Heart left ventricle (tissue), 13 donors: ENCODE results near the gene CEP128.

ENCODE experiments used
- CTCF ChIP-seq, 12 donors: fragments of 200-600 bp; sonication (generic) in 4 of 12; IDR thresholded peaks; one replicate each; pipeline versions ENCODE4 v1.5.0 to v1.8.0; 2018 to 2022; ENCODE audit warnings: antibody characterized with exemption in 12 of 12, mild to moderate bottlenecking in 5 of 12
- POLR2A ChIP-seq, 2 donors: fragments of 450-650 bp; IDR thresholded peaks; one replicate each; pipeline ENCODE4 v1.6.1; 2017; ENCODE audit warnings: antibody characterized with exemption in 2 of 2, mild to moderate bottlenecking in 2 of 2, moderate library complexity in 2 of 2
- donor health status: ischemic (EF 13 %, LVEDD 7.1; RV severe dilation, severe dysfunction).
- donor health status: DM: no; HTN: yes; CAD: no.
- donor health status: DM: no; HTN: no; CAD: no.
- donor health status: ischemic (EF 25% LVEDD 6.9; RV normal size, moderate dysfunction).
- donor health status: ischemic (EF 25% LVEDD 5.7; RV mildly dilated, moderate dysfunction).
- donor health status: ischemic (EF 35%, LVEDD 5.7; RV mildly dilated, moderate dysfunction).
- donor health status: nonischemic (EF 11% LVEDD 7.7; RV severe dilation, severe dysfunction).
- donor health status: DM: yes; HTN: yes; CAD: no.
- donor health status: PGD.
- donor health status: ischemic (EF 29% LVEDD 5.4; RV normal size, mild dysfunction).
- donor health status: nonischemic (EF 23%, LVEDD 6.1; RV moderate dilation, normal function).

GRCh38 chr14:80605536-80605935 is 336.0 kb downstream of the CEP128 start:
- TF ChIP-seq POLR2A (IDR thresholded peaks at IDR 0.05) (no peak), CTCF (IDR thresholded peaks at IDR 0.05) (no peak)
